NCI-H1105 treated with DMSO at 0.1 percent for 48 hours (cell line): ENCODE measurements around the gene CUEDC2.
"Not testable (repeated sequence)": the region's sequence is repeated elsewhere in the genome, so short reads cannot be mapped to it uniquely, and the experiment has no call there.

Source experiments
- DNase-seq: peaks from one replicate; lab custom pipeline; 2025; lab: John Stamatoyannopoulos, UW

CUEDC2 gene

DNA sequence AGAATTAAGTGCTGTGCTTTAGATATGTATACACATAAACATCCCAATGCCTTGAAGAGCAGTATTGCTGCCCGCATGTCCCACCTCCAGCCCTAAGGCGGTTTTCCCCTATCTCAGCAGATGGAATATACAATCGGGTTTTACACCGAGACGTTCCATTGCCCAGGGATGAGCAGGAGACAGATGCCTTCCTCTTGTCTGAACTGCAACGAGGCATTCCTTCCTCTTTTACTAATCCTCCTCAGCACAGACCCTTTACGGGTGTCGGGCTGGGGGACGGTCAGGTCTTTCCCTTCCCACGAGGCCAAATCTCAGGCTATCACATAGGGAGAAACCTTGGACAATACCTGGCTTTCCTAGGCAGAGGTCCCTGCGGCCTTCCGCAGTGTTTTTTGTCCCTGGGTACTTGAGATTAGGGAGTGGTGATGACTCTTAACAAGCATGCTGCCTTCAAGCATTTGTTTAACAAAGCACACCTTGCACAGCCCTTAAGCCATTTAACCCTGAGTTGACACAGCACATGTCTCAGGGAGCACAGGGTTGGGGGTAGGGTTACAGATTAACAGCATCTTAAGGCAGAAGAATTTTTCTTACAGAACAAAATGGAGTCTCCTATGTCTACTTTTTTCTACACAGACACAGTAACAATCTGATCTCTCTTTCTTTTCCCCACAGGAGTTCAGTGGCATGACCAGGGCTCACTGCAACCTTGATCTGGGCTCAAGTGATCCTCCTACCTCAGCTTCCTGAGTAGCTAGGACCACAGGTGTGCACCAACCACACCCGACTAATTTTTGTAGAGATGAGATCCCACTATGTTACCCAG is 22.5 kb upstream of the CUEDC2 start:
- not testable (repeated sequence) for DNase-seq

- no peak for DNase-seq
These were observed 21.1 kb upstream of the CUEDC2 start for GRCh38 chr10:102453502-102453901.

- no peak for DNase-seq
These were observed 20.4 kb upstream of the CUEDC2 start for GRCh38 chr10:102452672-102453340.

DNA sequence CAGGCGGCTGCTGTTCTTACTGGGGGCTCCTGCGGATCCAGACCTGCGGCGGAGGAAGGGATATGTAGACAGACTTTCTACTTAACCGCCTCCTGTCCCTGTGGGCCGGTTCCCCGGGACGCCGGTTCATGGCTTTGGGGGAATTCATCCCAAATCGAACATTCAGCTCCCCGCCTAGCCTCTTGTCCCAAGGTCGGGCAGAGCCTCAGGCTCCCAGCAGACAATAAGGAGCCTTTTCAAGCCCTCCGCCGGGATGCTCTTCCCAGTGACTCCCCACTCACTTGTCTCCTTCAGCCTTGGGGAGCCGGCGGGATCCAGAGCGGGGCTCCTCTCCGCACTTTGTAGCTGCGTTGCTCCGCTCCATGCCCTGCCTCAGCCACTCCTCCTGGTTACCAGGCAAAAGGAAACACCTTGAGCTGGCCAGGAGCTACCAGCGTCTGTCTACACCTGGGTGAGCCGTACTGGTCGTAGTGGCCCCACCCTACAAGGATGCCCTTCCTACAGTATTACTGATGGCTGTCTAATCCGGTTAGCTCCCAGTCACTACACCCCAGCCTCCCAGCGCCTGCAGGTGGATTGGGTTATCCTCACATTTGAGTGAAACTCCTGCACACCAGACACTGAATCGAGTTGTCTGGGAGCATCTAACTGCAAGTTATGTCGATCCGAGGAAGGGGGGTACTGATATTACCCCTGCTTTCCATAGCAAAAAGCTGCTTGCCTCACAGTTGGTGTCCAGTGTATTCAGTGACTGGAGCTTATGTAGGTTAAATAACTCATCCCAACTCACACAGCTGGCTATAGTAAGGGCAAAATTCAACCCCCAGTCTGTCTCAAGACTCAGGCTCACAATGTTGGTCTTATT is 19.0 kb upstream of the CUEDC2 start, which contains the start of gene C10orf95:
Gene C10orf95 (minus strand): TSS at position 439 of the 865 bp plus-strand sequence. CDS start 450 bp downstream, outside the sequence.
- no peak for DNase-seq

GRCh38 chr10:102450374-102451104 is 18.2 kb upstream of the CUEDC2 start:
- DNase-seq, result peak; percentile 67

DNA sequence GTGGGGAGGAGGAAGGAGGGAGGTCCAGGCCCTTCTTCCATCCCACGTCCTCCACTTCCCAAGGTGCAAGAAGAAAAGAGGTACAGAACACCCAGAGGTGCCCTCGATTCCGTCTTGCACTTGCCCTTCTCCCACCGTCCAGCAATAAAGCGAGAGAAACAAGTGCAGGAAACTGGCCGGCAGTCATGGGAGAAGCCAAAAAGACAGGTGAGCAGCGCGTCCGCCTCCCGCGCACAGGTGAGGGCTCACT is 17.7 kb upstream of the CUEDC2 start:
- DNase-seq, result no peak

- DNase-seq, result peak; percentile 59
These were observed 17.1 kb upstream of the CUEDC2 start for GRCh38 chr10:102449321-102450123.

GRCh38 chr10:102444851-102445250 is 12.5 kb upstream of the CUEDC2 start:
- DNase-seq, result no peak

DNA sequence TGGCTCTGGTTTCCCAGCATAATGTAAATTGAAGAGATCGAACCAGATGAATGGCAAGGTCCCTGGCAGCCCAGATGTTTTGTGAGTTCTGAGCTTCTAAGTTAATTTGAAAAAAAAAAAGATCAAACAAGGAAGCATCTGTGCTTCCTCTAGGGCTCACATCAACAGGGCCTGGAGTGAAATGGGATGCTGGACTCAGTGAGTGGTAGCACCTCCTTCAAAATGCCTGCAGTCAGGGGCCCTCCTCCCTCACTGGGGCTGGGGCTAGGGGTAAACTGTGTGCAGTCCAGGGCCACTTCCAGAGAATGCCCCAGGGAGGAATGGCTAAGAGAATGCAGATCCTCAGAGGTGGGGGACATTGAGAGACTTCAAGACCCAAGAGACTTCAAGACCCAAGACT is 6.0 kb upstream of the CUEDC2 start:
- no peak for DNase-seq

- DNase-seq, result no peak
These were observed 5.1 kb upstream of the CUEDC2 start for GRCh38 chr10:102437515-102437914.

- no peak for DNase-seq
These were observed 3.9 kb upstream of the CUEDC2 start for GRCh38 chr10:102436312-102436711.

DNA sequence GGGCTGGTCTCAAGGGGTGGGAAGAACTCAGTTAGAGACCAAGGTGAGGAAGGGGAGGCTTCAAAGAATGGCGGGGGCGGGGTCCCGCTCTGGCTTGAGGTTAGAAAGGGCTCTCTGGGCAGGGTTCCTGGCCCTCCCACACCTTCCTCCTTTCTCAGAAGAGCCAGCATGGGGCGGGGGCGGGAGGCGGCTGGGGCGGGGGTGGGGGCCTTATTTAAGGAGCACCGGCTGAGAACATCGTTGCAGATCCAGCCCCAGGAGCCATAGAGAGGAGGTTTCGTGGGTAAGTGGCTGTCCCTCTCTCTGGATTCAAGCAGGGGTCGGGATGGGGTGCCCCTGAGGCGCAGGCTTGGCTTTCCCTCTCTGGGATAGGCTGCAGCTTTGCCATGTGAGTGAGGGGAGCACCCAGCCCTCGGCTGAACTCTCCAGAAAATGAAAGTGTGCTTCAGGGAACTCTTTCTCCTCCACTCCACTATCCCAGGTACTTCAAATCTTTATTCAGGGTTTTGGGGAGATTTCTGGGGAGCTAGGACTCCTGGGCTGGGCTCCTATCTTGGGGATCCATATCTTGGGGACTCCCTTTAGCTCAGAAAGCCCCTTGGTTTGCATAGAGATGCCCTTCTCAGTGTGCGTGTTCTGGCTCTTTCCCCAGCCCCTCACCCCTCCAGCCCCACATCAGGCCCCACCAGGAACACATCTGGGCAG is 3.3 kb upstream of the CUEDC2 start:
- no peak for DNase-seq

- no peak for DNase-seq
These were observed 2.7 kb upstream of the CUEDC2 start for GRCh38 chr10:102435133-102435497.

- no peak for DNase-seq
These were observed 2.2 kb upstream of the CUEDC2 start for GRCh38 chr10:102434394-102435132.

GRCh38 chr10:102433619-102434046 is 1.3 kb upstream of the CUEDC2 start:
- DNase-seq, result no peak

- peak; percentile 6 for DNase-seq
These were observed 786 bp downstream of the CUEDC2 start for GRCh38 chr10:102431452-102432124.

GRCh38 chr10:102429468-102429867 is 2.9 kb downstream of the CUEDC2 start:
- no peak for DNase-seq

DNA sequence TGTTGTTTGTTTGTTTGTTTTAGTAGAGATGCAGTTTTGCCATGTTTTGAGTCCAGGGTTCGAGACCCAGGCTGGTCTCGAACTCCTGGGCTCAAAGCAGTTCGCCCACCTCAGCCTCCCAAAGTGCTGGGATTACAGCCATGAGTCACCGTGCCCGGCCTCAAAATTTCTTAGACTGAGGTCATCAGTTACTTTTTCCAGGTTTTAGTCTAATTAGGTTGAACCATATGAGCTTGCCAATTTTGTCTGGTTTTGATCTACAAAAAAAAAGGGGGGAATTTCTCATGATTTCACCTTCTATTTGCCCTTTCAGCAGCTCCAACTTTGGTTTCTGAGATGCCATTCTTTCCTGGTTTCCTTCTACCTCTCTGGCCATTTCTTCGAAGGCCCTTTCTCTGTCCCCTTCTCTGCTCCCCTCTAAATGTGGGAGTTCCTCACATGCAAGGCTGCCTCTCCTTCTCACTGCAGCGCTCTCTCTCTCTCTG is 5.5 kb downstream of the CUEDC2 start:
- no peak for DNase-seq

- no peak for DNase-seq
These were observed 6.9 kb downstream of the CUEDC2 start for GRCh38 chr10:102425444-102425843.
